PC-9 (cell line): ENCODE results near the gene STRN3.

ENCODE experiments used
- CTCF ChIP-seq: fragments of 200-600 bp; sonication (generic); conservative IDR thresholded peaks from 2 replicates; pipeline ENCODE4 v1.6.1; 2017; ENCODE audit warnings: mixed run types, antibody characterized with exemption, mild to moderate bottlenecking, moderate library complexity
- EZH2 ChIP-seq: fragments of 200-600 bp; sonication (generic); IDR thresholded peaks from 2 replicates; pipeline ENCODE4 v1.8.0; 2017; ENCODE audit warnings: antibody characterized with exemption, low read depth

- TF ChIP-seq EZH2 (no peak), CTCF (no peak)
These were observed 104.9 kb downstream of the STRN3 start for GRCh38 chr14:30921305-30921704.
